ENCODE results near the gene CYB5B.

CYB5B gene

DNA sequence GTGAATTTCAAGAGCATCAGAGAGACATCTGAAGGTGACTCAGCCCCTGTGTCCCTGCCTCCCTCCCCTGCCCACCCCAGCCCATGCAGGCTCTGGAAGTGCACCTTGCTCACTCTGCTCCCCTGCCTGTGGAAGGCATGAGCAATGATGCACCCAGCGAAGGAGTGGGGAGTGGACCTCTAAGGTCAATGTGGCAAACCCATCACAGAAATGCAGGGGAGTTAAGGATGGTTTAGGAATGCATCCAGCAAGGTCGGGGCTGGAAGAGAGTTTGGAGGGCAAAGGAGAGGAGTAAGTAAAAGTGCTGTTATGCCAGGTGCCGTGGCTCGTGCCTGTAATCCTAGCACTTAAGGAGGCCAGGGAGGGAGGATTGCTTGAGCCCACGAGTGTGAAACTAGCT is 61.9 kb downstream of the CYB5B start:
- DNase-seq (ENCODE audit: low spot score): no peak

DNA sequence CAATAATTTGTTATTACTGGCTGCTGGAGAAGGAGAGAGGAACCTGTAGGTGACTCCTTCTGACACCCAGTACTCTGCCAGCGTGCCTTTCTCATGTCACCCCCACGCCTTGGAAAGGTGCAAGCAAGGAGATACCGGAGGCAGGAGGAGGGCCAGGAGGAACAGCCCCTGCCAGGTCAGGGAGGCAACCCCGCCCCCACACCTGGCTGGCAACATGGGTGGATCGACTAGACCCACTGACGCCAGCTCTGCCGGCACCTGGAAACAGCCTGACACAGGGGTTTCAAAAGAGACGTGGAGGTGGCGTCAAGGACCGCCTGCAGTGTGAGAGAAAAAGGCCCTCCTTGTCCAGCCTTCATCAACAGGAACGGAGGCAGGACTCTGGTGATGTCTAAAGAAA is 62.3 kb downstream of the CYB5B start:
- DNase-seq (ENCODE audit: low spot score): no peak

- DNase-seq (ENCODE audit: low spot score): no peak
Observed at GRCh38 chr16:69490707-69491324, 66.4 kb downstream of the CYB5B start.

GRCh38 chr16:69494991-69495392 is 70.6 kb downstream of the CYB5B start:
- DNase-seq (ENCODE audit: low spot score): no peak

- no peak for DNase-seq (ENCODE audit: low spot score)
Observed at GRCh38 chr16:69495821-69496220, 71.4 kb downstream of the CYB5B start.

DNA sequence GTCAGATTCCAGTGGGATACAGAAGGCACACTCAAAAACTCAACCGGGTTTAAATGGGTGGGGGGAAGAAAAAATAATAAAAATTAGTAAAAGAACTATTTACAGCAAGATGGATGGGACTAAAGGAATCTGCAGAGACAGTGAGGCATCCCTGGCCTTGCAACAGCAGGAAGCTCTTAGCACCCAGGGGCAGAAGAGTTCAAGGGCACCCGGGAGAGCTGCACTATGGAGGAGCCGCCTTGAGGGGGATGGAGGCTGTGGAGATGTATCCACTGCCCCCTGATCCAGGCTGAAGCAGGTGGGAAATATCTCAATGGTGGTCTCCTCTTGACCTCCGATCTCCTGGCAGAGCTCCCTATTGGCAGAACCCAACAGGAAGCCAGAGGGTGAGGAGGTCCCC is 72.0 kb downstream of the CYB5B start:
- DNase-seq (ENCODE audit: low spot score): no peak

- no peak for DNase-seq (ENCODE audit: low spot score)
Observed at GRCh38 chr16:69496896-69497295, 72.5 kb downstream of the CYB5B start.

DNA sequence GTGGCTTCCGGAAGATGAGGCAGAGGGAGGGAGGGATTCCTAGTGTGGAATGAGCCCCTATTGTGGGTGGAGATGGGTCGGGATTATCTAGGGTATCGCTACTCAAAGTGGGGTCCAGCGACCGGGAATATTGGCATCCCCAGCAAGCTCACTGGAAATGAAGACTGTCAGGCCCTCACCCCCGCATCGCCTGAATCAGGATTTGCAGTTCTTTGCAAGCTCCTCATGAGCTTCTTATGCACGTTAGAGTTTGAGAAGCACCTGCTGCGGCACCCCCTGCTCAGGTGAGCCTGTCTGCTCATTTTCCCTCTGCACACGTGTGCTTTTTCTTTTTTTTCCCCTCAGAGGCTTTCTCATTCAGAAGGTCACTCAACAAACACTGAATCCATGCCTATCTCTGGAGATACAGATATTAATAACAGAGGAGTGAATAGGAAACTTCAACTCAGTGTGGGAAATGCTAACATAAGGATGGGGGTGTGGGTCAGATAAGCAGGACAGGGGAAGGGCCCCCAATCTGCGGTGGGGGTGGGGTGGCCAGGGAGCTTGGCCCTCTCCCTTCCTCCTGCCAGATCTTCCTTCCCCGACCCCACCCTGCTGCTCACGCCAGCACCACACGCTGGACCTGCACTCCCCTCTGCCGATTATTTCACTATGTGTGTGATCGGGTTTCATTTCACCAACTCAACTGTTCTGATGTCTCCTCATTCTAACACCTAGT is 73.6 kb downstream of the CYB5B start:
- DNase-seq (ENCODE audit: low spot score): no peak

- no peak for DNase-seq (ENCODE audit: low spot score)
Observed at GRCh38 chr16:69498926-69499325, 74.5 kb downstream of the CYB5B start.

DNA sequence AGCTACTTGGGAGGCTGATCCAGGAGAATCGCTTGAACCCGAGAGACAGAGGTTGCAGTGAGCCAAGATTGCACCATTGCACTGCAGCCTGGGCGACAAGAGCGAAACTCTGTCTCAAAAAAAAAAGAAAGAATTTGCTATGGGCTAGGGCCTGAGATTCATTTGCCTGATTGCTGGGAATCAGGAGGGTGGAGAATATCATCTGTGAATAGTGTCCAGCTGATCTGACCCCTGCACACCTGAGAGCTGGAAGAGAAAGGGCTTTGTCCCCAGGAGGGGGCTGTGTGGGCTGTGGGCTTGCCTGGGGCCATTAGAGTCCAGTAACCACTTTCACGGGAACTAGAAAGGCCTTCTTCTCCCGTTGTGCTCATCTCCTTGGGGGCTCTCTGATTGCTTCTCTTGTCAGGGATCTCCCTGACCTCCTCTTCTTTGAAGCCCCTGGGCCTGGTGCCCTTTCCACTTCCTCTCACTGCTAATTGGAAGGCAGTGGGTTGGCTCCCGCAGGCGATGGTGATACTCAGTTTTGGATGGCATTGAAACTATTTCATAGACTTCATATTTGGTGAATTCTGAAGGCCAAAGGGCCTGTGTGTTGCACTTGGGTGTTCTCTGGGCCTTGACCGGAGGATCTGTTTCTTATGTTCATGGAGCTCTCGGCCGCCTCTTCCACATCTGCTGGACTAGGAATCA is 75.3 kb downstream of the CYB5B start:
- DNase-seq (ENCODE audit: low spot score): no peak

DNA sequence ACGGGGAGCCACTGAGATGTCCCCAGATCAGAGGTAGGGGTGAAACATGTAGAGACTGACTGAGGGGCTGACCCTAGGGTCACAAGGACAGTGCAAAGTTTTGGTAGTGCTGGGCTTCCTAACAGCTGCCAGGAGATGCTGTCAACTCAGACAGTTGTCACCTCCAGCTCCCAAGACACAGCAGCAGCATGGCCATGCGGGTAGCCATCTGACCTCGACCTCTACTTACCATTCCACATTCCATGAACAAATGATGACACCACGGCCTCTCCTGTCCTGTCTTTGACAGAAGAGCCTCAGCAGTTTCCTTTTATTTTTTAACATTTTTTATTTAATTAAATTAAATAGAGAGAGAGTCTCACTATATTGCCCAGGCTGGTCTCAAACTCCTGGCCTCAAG is 76.1 kb downstream of the CYB5B start:
- DNase-seq (ENCODE audit: low spot score): no peak

DNA sequence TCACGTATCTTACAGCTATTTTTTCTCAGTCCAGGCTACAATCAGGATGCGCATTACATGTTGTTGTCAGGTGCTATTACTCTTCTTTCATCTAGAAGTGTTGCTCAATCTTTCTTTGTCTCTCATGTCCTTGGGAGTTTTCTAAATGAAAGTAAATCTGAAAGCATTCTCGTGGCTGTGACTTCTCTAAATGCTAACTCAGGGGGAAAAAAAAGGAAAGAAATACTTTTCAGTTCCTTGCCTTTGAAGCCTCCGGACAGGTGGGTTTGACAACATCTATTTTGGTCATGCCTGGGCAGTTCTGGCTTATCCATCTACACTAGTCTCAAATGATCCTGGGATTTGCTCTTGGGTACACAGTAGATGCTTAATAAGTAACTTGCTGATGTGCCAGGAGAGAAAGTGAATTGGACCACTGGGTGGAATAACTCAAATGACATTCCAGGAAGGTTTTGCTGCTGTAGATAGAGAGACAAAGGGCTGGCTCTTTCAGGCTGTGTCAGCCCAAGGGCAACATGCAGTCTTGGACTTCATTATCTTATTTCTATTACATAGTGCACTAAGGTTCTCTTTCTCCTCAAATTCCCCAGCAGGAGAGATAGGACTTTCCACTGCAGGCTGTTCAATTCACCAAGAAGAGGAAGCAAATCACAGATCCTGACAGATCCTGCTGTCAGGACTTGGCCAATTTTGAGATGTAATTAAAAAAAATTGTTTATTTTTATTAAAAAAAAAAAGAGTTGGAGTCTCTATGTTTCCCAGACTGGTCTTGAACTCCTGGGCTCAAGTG is 77.7 kb downstream of the CYB5B start:
- no peak for DNase-seq (ENCODE audit: low spot score)

GRCh38 chr16:69503244-69503643 is 78.8 kb downstream of the CYB5B start:
- no peak for DNase-seq (ENCODE audit: low spot score)

DNA sequence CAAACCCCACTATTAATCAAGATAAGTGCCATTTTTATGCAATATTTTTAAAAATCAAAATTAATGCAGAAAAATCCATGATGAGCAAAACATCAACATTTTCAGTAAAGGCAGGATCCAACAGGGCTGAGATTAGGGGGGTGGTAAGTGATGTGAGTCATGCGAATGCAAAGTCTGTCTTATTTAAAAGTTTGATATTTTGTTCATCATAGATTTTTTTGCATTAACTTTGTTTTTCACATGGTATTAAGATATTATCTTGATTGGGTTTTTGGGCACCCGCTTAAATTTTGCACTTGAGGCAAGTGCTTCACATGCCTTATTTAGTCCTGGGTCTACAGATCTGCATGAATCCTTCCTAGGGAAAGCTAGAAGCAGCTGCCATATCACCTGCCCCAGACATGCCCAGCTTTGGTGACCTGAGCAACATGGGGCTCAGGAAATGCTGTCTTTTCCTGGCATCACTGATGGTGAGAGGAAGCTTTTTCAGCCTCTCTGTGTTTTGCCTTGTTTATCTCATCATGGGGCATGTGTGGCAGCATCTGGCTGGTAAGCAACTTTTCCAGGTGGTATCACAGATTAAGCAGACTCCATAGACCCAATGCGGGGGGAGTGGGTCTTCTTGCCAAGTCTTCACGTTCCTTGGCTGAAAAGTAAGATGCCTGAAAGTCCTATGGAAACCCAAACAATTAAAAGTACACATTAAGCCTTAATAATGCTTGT is 83.8 kb downstream of the CYB5B start:
- DNase-seq (ENCODE audit: low spot score): no peak

GRCh38 chr16:69509125-69509524 is 84.7 kb downstream of the CYB5B start:
- no peak for DNase-seq (ENCODE audit: low spot score)

DNA sequence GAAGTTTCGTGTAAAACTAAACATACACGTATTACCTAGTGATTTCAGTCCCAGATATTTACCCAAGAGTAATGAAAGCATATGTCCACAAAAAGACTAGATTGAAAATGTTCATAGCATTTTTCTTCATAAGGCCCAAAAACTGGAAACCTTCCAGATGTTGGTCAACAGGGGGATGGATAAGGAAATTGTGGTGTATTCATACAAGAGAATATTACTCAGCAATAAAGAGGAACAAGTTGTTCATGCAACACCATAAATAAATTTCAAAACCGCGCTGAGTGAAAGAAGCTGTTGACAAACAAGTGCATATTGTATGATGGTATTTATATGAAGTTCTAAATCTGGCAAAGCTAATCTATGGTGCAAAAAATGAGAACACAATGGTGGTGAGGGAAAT is 87.2 kb downstream of the CYB5B start:
- no peak for DNase-seq (ENCODE audit: low spot score)

- DNase-seq (ENCODE audit: low spot score): peak; percentile 78
Observed at GRCh38 chr16:69513180-69513966, 89.0 kb downstream of the CYB5B start.

- no peak for DNase-seq (ENCODE audit: low spot score)
Observed at GRCh38 chr16:69514356-69514755, 89.9 kb downstream of the CYB5B start.
